Measurements from ENCODE around the gene KIAA0825.

KIAA0825 gene

GRCh38 chr5:94304146-94304545 is 314.3 kb downstream of the KIAA0825 start:
- TF ChIP-seq EZH2phosphoT487 (IDR thresholded peaks at IDR 0.05; ENCODE audit: borderline replicate concordance, low read length) (no peak), CTCF (IDR thresholded peaks at IDR 0.05; ENCODE audit: low read depth, low read length, poor library complexity, severe bottlenecking) (no peak)
- H3K36me3 ChIP-seq (ENCODE audit: control insufficient read depth, low read length): no peaks in the 10 kb centered on the region
- H3K4me2 ChIP-seq (ENCODE audit: low read length): no peak overlapping the region
- H3K4me3 ChIP-seq (ENCODE audit: low read length): no peak overlapping the region
- no peaks in the 10 kb centered on the region for H3K9me2 ChIP-seq (replicated peaks; ENCODE audit: control insufficient read depth, low read length)
- H3K9me3 ChIP-seq (ENCODE audit: control insufficient read depth, insufficient read depth, low read length): no peaks in the 10 kb centered on the region
- no peaks in the 10 kb centered on the region for H3K4me1 ChIP-seq (ENCODE audit: control insufficient read depth, low read length)
- H3K27ac ChIP-seq (ENCODE audit: low read depth, low read length): no peak overlapping the region
- no peaks in the 10 kb centered on the region for H3K79me2 ChIP-seq (ENCODE audit: control insufficient read depth, low read length)
- H4K20me1 ChIP-seq (ENCODE audit: control insufficient read depth, insufficient read depth, low read depth, low read length): no peaks in the 10 kb centered on the region
- no peaks in the 10 kb centered on the region for H3K27me3 ChIP-seq (ENCODE audit: control insufficient read depth, low read length)
- H3F3A ChIP-seq (ENCODE audit: control insufficient read depth, insufficient read depth): no peaks in the 10 kb centered on the region

GRCh38 chr5:94288937-94289336 is 329.5 kb downstream of the KIAA0825 start:
- no peaks in the 10 kb centered on the region for H3K9me3 ChIP-seq (ENCODE audit: control insufficient read depth, insufficient read depth, low read length)
- H3K4me2 ChIP-seq (ENCODE audit: low read length): no peak overlapping the region
- H3K4me3 ChIP-seq (ENCODE audit: low read length): no peak overlapping the region
- H3K27me3 ChIP-seq (ENCODE audit: control insufficient read depth, low read length): no peaks in the 10 kb centered on the region
- H4K20me1 ChIP-seq (ENCODE audit: control insufficient read depth, insufficient read depth, low read depth, low read length): no peaks in the 10 kb centered on the region
- no peaks in the 10 kb centered on the region for H3K36me3 ChIP-seq (ENCODE audit: control insufficient read depth, low read length)
- no peaks in the 10 kb centered on the region for H3F3A ChIP-seq (ENCODE audit: control insufficient read depth, insufficient read depth)
- TF ChIP-seq CTCF (IDR thresholded peaks at IDR 0.05; ENCODE audit: low read depth, low read length, poor library complexity, severe bottlenecking): no peak
- TF ChIP-seq EZH2phosphoT487 (IDR thresholded peaks at IDR 0.05; ENCODE audit: borderline replicate concordance, low read length): no peak
- H3K9me2 ChIP-seq (replicated peaks; ENCODE audit: control insufficient read depth, low read length): no peaks in the 10 kb centered on the region
- H3K4me1 ChIP-seq (ENCODE audit: control insufficient read depth, low read length): no peaks in the 10 kb centered on the region
- no peaks in the 10 kb centered on the region for H3K79me2 ChIP-seq (ENCODE audit: control insufficient read depth, low read length)
- H3K27ac ChIP-seq (ENCODE audit: low read depth, low read length): no peak overlapping the region

GRCh38 chr5:94285984-94286383 is 332.4 kb downstream of the KIAA0825 start:
- Histone ChIP-seq H3K9me2 (replicated peaks; ENCODE audit: control insufficient read depth, low read length) (no peaks in the 10 kb centered on the region), H3K4me2 (ENCODE audit: low read length) (no peak overlapping the region), H3K4me3 (ENCODE audit: low read length) (no peak overlapping the region), H3F3A (ENCODE audit: control insufficient read depth, insufficient read depth) (no peaks in the 10 kb centered on the region), H3K27ac (ENCODE audit: low read depth, low read length) (no peak overlapping the region), H3K27me3 (ENCODE audit: control insufficient read depth, low read length) (no peaks in the 10 kb centered on the region), H4K20me1 (ENCODE audit: control insufficient read depth, insufficient read depth, low read depth, low read length) (no peaks in the 10 kb centered on the region), H3K4me1 (ENCODE audit: control insufficient read depth, low read length) (no peaks in the 10 kb centered on the region), H3K79me2 (ENCODE audit: control insufficient read depth, low read length) (no peaks in the 10 kb centered on the region), H3K9me3 (ENCODE audit: control insufficient read depth, insufficient read depth, low read length) (no peaks in the 10 kb centered on the region), H3K36me3 (ENCODE audit: control insufficient read depth, low read length) (no peaks in the 10 kb centered on the region)
- TF ChIP-seq EZH2phosphoT487 (IDR thresholded peaks at IDR 0.05; ENCODE audit: borderline replicate concordance, low read length) (no peak), CTCF (IDR thresholded peaks at IDR 0.05; ENCODE audit: low read depth, low read length, poor library complexity, severe bottlenecking) (no peak)

GRCh38 chr5:94283093-94283492 is 335.3 kb downstream of the KIAA0825 start:
- H3K36me3 ChIP-seq (ENCODE audit: control insufficient read depth, low read length): no peaks in the 10 kb centered on the region
- H3K79me2 ChIP-seq (ENCODE audit: control insufficient read depth, low read length): no peaks in the 10 kb centered on the region
- H3K4me3 ChIP-seq (ENCODE audit: low read length): no peak overlapping the region
- H3K9me2 ChIP-seq (replicated peaks; ENCODE audit: control insufficient read depth, low read length): no peaks in the 10 kb centered on the region
- no peak for TF ChIP-seq CTCF (IDR thresholded peaks at IDR 0.05; ENCODE audit: low read depth, low read length, poor library complexity, severe bottlenecking)
- no peaks in the 10 kb centered on the region for H3K4me1 ChIP-seq (ENCODE audit: control insufficient read depth, low read length)
- no peaks in the 10 kb centered on the region for H3F3A ChIP-seq (ENCODE audit: control insufficient read depth, insufficient read depth)
- H3K27ac ChIP-seq (ENCODE audit: low read depth, low read length): no peak overlapping the region
- H3K9me3 ChIP-seq (ENCODE audit: control insufficient read depth, insufficient read depth, low read length): no peaks in the 10 kb centered on the region
- no peak overlapping the region for H3K4me2 ChIP-seq (ENCODE audit: low read length)
- no peaks in the 10 kb centered on the region for H3K27me3 ChIP-seq (ENCODE audit: control insufficient read depth, low read length)
- no peaks in the 10 kb centered on the region for H4K20me1 ChIP-seq (ENCODE audit: control insufficient read depth, insufficient read depth, low read depth, low read length)
